Epithelial cell of proximal tubule (primary cell): ENCODE data around the gene THAP11. TPM values are rescaled to one million over a fixed set of nuclear protein-coding genes. Genes with fewer than 3 reads are reported as not detected.
"Not testable (repeated sequence)": the region's sequence is repeated elsewhere in the genome, so short reads cannot be mapped to it uniquely, and the experiment has no call there.

ENCODE experiments used
- DNase-seq: peaks from one replicate; pipeline ENCODE4 v3.0.0-alpha.2; 2011; ENCODE audit warnings: low read depth
- H3K4me3 ChIP-seq: 2 replicates; pipeline ENCODE4 v1.5.1; 2011; ENCODE audit warnings: low read depth, mild to moderate bottlenecking, low read length
- total RNA-seq: library from RNA; depleted of rRNA; stranded (reverse); fragments of >200 nt; gene quantifications from 2 replicates; pipeline ENCODE4 v1.2.3, GENCODE V29; 2015
- TF ChIP-seq, protein P1 (sequence below): conservative IDR thresholded peaks from 2 replicates; pipeline ENCODE4 v1.5.1; 2012; ENCODE audit warnings: low read depth, mild to moderate bottlenecking, low read length

THAP11 gene
- total RNA-seq, 1 donor from 2014 or later = 33.7 TPM

DNA sequence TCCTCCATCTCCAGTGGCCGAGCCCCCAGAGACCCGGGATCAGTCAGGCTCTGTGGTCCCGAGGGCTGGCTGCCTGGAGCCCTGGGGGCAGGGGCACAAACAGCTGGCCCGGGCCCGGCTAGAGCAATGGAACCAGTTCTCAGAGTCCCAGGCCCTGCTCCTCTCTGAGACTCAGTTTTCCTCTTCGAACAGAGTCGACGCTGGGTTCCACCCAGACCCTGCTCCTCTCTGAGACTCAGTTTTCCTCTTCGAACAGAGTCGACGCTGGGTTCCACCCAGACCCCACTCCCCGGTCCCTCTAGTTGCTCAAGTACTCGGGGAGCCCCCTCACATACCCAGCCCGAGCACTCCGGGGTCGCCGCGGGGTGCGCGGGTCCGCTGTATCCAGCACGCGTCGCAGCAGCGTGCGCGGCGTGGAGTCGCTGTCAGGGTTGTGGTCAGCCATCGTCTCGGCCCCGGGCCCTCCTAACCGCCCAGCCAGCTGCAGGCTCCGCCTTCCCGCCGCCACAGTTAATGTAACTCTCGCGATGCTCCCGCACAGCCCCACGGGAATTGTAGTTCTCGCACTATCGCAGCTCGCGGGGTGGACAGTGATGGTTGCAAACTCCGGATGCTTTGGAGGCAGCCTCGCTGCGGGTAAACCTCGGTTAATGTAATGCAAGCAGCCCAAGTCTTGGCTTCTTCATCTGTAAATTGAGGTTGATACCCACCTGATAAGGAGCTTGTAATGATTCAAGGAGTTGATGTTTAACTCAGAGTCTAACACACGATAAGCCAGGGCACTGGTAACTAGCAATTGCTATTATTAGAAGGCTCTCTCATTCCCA lies 8.5 kb upstream of the THAP11 start:
- H3K4me3 ChIP-seq = peak overlapping the region; percentile 84
- DNase-seq = no peak
- TF ChIP-seq, protein P1, sequence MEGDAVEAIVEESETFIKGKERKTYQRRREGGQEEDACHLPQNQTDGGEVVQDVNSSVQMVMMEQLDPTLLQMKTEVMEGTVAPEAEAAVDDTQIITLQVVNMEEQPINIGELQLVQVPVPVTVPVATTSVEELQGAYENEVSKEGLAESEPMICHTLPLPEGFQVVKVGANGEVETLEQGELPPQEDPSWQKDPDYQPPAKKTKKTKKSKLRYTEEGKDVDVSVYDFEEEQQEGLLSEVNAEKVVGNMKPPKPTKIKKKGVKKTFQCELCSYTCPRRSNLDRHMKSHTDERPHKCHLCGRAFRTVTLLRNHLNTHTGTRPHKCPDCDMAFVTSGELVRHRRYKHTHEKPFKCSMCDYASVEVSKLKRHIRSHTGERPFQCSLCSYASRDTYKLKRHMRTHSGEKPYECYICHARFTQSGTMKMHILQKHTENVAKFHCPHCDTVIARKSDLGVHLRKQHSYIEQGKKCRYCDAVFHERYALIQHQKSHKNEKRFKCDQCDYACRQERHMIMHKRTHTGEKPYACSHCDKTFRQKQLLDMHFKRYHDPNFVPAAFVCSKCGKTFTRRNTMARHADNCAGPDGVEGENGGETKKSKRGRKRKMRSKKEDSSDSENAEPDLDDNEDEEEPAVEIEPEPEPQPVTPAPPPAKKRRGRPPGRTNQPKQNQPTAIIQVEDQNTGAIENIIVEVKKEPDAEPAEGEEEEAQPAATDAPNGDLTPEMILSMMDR = no peak

DNA sequence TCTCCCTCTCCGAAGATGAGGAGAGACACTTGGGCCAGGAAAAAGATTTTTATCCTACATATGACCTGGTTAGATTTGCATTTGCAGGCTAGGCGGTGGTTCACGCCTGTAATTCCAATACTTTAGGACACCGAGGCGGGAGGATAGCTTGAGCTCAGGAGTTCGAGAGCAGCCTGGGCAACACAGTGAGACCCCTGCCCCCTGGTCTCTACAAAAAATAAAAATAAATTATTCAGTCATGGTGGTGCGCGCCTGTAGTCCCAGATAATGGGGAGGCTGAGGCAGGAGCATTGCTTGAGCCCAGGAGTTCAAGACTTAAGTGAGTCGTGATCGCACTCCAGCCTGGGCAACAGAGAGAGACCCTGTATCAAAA lies 7.9 kb upstream of the THAP11 start:
- TF ChIP-seq, protein P1 = no peak
- H3K4me3 ChIP-seq = peak overlapping the region; percentile 84
- DNase-seq = no peak

DNA sequence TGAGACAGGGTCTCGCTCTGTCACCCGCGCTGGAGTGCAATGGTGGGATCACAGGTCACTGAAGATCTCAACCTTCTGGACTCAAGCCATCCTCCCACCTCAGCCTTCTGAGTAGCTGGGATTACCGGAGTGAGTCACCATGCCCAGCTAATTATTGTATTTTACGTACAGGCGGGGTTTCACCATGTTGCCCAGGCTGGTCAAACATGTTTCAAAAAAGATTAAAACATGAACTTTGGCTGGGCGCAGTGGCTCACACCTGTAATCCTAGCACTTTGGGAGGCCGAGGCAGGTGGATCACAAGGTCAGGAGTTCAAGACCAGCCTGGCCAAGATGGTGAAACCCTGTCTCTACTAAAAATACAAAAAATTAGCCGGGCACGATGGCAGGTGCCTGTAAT lies 4.9 kb upstream of the THAP11 start:
- DNase-seq, H3K4me3 ChIP-seq: not testable (repeated sequence)

DNA sequence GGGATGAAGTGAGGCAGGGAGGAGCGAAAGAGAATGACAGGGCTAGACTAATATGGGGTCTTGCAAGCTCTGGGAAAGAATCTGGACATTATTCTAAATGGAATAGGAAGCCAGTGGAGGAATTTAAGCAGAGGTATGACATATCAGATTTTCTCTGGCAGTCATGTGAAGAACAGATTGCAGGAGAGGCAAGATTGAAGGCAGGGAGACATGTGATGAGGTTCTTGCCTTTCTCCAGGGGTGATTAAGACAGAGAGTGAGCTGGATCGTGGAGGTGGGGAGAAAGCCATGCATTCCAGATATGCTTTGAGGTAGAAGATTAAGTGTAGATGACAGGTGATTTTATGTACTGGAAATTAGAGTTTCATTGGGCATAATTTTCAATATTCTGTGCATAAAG lies 4.3 kb upstream of the THAP11 start:
- no peak overlapping the region for H3K4me3 ChIP-seq
- no peak for DNase-seq
- TF ChIP-seq, protein P1 = no peak

DNA sequence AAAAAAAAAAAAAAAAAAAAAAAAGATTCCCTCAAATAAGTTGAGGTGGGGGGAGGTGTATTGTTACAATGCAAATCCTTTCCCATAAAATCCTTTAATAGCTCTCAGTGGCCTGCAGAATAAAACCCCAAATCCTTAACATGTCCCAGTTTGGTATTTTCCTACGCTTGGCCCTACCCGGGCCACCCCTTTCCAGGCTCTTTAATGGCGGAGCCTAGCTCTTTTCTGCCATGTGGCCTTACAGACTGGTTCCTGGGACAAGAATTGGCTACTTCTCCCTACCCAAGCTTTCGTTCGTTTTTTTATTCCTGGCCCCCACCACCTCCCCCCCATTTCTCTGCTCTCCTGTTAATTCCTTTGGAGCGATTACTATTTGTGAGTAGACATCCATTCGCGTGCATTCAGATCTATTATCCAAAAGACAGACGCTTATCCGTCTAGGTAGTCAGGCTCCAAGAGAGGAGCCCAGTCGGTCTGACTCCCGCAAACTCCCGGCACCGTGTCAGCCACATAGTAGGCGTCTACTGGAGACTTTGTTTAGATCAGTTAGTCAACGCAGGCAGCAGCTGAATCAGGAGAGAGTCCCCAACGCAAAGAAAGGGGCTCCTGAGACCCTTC lies 813 bp upstream of the THAP11 start:
- DNase-seq = no peak
- TF ChIP-seq, protein P1 = no peak
- H3K4me3 ChIP-seq = peak overlapping the region; percentile 92

DNA sequence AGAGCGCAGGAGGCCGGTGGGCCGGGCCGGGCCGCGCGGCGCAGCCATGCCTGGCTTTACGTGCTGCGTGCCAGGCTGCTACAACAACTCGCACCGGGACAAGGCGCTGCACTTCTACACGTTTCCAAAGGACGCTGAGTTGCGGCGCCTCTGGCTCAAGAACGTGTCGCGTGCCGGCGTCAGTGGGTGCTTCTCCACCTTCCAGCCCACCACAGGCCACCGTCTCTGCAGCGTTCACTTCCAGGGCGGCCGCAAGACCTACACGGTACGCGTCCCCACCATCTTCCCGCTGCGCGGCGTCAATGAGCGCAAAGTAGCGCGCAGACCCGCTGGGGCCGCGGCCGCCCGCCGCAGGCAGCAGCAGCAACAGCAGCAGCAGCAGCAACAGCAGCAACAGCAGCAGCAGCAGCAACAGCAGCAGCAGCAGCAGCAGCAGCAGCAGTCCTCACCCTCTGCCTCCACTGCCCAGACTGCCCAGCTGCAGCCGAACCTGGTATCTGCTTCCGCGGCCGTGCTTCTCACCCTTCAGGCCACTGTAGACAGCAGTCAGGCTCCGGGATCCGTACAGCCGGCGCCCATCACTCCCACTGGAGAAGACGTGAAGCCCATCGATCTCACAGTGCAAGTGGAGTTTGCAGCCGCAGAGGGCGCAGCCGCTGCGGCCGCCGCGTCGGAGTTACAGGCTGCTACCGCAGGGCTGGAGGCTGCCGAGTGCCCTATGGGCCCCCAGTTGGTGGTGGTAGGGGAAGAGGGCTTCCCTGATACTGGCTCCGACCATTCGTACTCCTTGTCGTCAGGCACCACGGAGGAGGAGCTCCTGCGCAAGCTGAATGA lies 606 bp downstream of the THAP11 start:
- peak overlapping the region; percentile 92 for H3K4me3 ChIP-seq
- DNase-seq = no peak
- TF ChIP-seq, protein P1 = peak; percentile 36

DNA sequence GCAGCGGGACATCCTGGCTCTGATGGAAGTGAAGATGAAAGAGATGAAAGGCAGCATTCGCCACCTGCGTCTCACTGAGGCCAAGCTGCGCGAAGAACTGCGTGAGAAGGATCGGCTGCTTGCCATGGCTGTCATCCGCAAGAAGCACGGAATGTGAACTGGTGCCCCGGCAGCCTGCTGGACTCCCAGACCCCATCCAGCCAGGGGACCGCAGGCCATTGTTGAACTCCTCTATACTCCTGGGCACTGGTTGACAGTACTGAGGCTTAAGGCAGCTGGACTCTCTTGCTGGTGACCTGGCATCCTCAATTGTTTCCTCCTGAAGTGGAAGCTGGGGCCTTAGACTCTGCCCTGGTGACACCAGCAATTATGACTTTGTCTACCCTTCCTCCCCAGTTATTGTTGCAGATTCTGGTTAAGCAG lies 1.2 kb downstream of the THAP11 start:
- H3K4me3 ChIP-seq = peak overlapping the region; percentile 92
- TF ChIP-seq, protein P1 = no peak
- DNase-seq = no peak
